Liver (tissue), 3 donors: Measurements from ENCODE around the gene MAGI1.

Source experiments
- FOXA1 ChIP-seq: IDR thresholded peaks from 2 replicates; pipeline ENCODE4 v1.6.1; 2016; ENCODE audit warnings: antibody characterized with exemption
- HNF4A ChIP-seq, 2 donors: conservative IDR thresholded peaks; 2 replicates each; pipeline ENCODE4 v1.6.1; 2016; ENCODE audit warnings: antibody characterized with exemption in 2 of 2, mild to moderate bottlenecking in 2 of 2
- JUND ChIP-seq, 2 donors: IDR thresholded peaks; 2 replicates each; pipeline ENCODE4 v1.6.1; 2016; ENCODE audit warnings: antibody characterized with exemption in 2 of 2
- RAD21 ChIP-seq, 2 donors: IDR thresholded peaks; 2 replicates each; pipeline ENCODE4 v1.6.1; 2016; ENCODE audit warnings: antibody characterized with exemption in 2 of 2, mild to moderate bottlenecking in 2 of 2
- TAF1 ChIP-seq: conservative IDR thresholded peaks from 2 replicates; pipeline ENCODE4 v1.6.1; 2016; ENCODE audit warnings: antibody characterized with exemption, mild to moderate bottlenecking
- YY1 ChIP-seq: IDR thresholded peaks from 2 replicates; pipeline ENCODE4 v1.6.1; 2016; ENCODE audit warnings: antibody characterized with exemption, mild to moderate bottlenecking
- TF ChIP-seq, protein P1 (sequence below): fragments of 150-350 bp; IDR thresholded peaks from 2 replicates; pipeline ENCODE4 v1.5.1; 2017; ENCODE audit warnings: improper control_type of control experiment, low read depth, low read length; ENCODE audit not compliant: missing input control
- TF ChIP-seq, protein P2 (sequence below): IDR thresholded peaks from 2 replicates; pipeline ENCODE4 v1.6.1; 2016; ENCODE audit warnings: antibody characterized with exemption
- TF ChIP-seq, protein P3 (sequence below): IDR thresholded peaks from 2 replicates; pipeline ENCODE4 v1.6.1; 2016; ENCODE audit warnings: antibody characterized with exemption, mild to moderate bottlenecking
- TF ChIP-seq, protein P4 (sequence below): IDR thresholded peaks from 2 replicates; pipeline ENCODE4 v1.6.1; 2016; ENCODE audit warnings: antibody characterized with exemption
- TF ChIP-seq, protein P5 (sequence below): IDR thresholded peaks from 2 replicates; pipeline ENCODE4 v1.6.1; 2016; ENCODE audit warnings: antibody characterized with exemption
- donor health status: healthy.
- donor health status: healthy.

DNA sequence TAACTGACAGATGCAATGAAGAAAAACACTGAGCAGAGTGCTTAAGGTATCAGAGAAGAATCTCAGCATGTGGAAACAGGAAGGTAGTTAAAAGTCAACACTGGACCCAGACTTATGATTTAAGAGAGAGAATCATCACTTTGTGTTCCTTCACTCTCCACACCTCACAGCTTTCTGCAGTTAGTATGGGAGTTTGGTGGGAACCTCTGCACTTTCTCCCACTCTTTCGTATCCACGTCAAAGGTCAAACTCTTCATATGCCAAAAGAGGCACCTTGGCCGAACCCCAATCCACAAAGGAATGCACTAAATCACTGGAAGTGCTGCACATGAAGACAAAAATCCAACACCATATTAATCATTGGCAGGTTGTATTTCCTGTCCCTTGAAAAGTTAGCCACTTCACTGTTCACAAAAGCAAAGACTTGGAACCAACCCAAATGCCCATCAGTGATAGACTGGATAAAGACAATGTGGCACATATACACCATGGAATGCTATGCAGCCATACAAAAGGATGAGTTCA, 361.2 kb downstream of the MAGI1 start:
- TF ChIP-seq YY1: no peak
- TF ChIP-seq, protein P1, sequence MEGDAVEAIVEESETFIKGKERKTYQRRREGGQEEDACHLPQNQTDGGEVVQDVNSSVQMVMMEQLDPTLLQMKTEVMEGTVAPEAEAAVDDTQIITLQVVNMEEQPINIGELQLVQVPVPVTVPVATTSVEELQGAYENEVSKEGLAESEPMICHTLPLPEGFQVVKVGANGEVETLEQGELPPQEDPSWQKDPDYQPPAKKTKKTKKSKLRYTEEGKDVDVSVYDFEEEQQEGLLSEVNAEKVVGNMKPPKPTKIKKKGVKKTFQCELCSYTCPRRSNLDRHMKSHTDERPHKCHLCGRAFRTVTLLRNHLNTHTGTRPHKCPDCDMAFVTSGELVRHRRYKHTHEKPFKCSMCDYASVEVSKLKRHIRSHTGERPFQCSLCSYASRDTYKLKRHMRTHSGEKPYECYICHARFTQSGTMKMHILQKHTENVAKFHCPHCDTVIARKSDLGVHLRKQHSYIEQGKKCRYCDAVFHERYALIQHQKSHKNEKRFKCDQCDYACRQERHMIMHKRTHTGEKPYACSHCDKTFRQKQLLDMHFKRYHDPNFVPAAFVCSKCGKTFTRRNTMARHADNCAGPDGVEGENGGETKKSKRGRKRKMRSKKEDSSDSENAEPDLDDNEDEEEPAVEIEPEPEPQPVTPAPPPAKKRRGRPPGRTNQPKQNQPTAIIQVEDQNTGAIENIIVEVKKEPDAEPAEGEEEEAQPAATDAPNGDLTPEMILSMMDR: no peak
- TF ChIP-seq, protein P2, sequence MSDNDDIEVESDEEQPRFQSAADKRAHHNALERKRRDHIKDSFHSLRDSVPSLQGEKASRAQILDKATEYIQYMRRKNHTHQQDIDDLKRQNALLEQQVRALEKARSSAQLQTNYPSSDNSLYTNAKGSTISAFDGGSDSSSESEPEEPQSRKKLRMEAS: no peak
- TF ChIP-seq, protein P3, sequence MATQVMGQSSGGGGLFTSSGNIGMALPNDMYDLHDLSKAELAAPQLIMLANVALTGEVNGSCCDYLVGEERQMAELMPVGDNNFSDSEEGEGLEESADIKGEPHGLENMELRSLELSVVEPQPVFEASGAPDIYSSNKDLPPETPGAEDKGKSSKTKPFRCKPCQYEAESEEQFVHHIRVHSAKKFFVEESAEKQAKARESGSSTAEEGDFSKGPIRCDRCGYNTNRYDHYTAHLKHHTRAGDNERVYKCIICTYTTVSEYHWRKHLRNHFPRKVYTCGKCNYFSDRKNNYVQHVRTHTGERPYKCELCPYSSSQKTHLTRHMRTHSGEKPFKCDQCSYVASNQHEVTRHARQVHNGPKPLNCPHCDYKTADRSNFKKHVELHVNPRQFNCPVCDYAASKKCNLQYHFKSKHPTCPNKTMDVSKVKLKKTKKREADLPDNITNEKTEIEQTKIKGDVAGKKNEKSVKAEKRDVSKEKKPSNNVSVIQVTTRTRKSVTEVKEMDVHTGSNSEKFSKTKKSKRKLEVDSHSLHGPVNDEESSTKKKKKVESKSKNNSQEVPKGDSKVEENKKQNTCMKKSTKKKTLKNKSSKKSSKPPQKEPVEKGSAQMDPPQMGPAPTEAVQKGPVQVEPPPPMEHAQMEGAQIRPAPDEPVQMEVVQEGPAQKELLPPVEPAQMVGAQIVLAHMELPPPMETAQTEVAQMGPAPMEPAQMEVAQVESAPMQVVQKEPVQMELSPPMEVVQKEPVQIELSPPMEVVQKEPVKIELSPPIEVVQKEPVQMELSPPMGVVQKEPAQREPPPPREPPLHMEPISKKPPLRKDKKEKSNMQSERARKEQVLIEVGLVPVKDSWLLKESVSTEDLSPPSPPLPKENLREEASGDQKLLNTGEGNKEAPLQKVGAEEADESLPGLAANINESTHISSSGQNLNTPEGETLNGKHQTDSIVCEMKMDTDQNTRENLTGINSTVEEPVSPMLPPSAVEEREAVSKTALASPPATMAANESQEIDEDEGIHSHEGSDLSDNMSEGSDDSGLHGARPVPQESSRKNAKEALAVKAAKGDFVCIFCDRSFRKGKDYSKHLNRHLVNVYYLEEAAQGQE: no peak
- TF ChIP-seq RAD21 (IDR thresholded peaks at IDR 0.05): no peak
- no peak for TF ChIP-seq HNF4A (conservative IDR thresholded peaks at IDR 0.05)
- TF ChIP-seq, protein P4, sequence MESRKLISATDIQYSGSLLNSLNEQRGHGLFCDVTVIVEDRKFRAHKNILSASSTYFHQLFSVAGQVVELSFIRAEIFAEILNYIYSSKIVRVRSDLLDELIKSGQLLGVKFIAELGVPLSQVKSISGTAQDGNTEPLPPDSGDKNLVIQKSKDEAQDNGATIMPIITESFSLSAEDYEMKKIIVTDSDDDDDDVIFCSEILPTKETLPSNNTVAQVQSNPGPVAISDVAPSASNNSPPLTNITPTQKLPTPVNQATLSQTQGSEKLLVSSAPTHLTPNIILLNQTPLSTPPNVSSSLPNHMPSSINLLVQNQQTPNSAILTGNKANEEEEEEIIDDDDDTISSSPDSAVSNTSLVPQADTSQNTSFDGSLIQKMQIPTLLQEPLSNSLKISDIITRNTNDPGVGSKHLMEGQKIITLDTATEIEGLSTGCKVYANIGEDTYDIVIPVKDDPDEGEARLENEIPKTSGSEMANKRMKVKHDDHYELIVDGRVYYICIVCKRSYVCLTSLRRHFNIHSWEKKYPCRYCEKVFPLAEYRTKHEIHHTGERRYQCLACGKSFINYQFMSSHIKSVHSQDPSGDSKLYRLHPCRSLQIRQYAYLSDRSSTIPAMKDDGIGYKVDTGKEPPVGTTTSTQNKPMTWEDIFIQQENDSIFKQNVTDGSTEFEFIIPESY: no peak
- no peak for TF ChIP-seq TAF1
- no peak for TF ChIP-seq JUND (IDR thresholded peaks at IDR 0.05)
- TF ChIP-seq FOXA1: no peak
- TF ChIP-seq, protein P5, sequence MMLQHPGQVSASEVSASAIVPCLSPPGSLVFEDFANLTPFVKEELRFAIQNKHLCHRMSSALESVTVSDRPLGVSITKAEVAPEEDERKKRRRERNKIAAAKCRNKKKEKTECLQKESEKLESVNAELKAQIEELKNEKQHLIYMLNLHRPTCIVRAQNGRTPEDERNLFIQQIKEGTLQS: no peak
